HL-60 (cell line): ENCODE measurements around the gene DOK6.

Source experiments
- DNase-seq, 2 experiments: peaks; one replicate each; pipeline ENCODE4 v3.0.0-alpha.2; 2010 to 2020; ENCODE audit warnings: low read depth in 1 of 2, low spot score in 1 of 2
- H3K27ac ChIP-seq: fragments of 250-450 bp; sonication (Bioruptor Pico); replicated peaks from 2 replicates; pipeline ENCODE4 v1.5.1; 2020; ENCODE audit warnings: mild to moderate bottlenecking, moderate library complexity
- H3K27me3 ChIP-seq: fragments of 250-450 bp; sonication (Bioruptor Pico); 2 replicates; pipeline ENCODE4 v1.5.1; 2021; ENCODE audit warnings: mild to moderate bottlenecking, moderate library complexity; ENCODE audit not compliant: insufficient read depth, poor library complexity, severe bottlenecking
- H3K4me3 ChIP-seq: replicated peaks from 2 replicates; pipeline ENCODE4 v1.5.1; 2011; ENCODE audit warnings: mild to moderate bottlenecking, control low read depth, low read length; ENCODE audit not compliant: insufficient read depth
- CTCF ChIP-seq: IDR thresholded peaks from one replicate; pipeline ENCODE4 v1.5.1; 2011; ENCODE audit warnings: low read length, control low read depth, inconsistent platforms; ENCODE audit not compliant: insufficient read depth
- GABPA ChIP-seq: IDR thresholded peaks from 2 replicates; pipeline ENCODE4 v1.6.1; 2012; ENCODE audit warnings: low read depth
- POLR2AphosphoS5 ChIP-seq: IDR thresholded peaks from 2 replicates; pipeline ENCODE4 v1.6.1; 2012; ENCODE audit warnings: low read depth
- REST ChIP-seq: IDR thresholded peaks from 2 replicates; pipeline ENCODE4 v1.6.1; 2012; ENCODE audit warnings: low read depth; ENCODE audit not compliant: insufficient replicate concordance
- SPI1 ChIP-seq: IDR thresholded peaks from 2 replicates; pipeline ENCODE4 v1.6.1; 2012; ENCODE audit warnings: low read depth, mild to moderate bottlenecking, borderline replicate concordance

Gene DOK6

GRCh38 chr18:69870736-69871135 is 470.0 kb downstream of the DOK6 start:
- Histone ChIP-seq H3K27ac (no peak overlapping the region), H3K27me3 (no peaks in the 10 kb centered on the region), H3K4me3 (no peak overlapping the region)
- no peak for TF ChIP-seq POLR2AphosphoS5
- no peak for TF ChIP-seq SPI1
- no peak for TF ChIP-seq CTCF
- TF ChIP-seq GABPA: no peak
- no peak for TF ChIP-seq REST
- no peak for DNase-seq

- H3K27ac ChIP-seq: no peak overlapping the region
- no peaks in the 10 kb centered on the region for H3K27me3 ChIP-seq
- no peak overlapping the region for H3K4me3 ChIP-seq
- DNase-seq: no peak
- TF ChIP-seq GABPA (no peak), POLR2AphosphoS5 (no peak), REST (no peak), CTCF (no peak), SPI1 (no peak)
Measured at GRCh38 chr18:69871363-69871762, 470.7 kb downstream of the DOK6 start.

- Histone ChIP-seq H3K4me3 (no peak overlapping the region), H3K27me3 (no peaks in the 10 kb centered on the region), H3K27ac (no peak overlapping the region)
- DNase-seq: no peak
- TF ChIP-seq CTCF (no peak), GABPA (no peak), REST (no peak), POLR2AphosphoS5 (no peak), SPI1 (no peak)
Measured at GRCh38 chr18:69872661-69873060, 472.0 kb downstream of the DOK6 start.
